Gastroesophageal sphincter (tissue), 4 donors: ENCODE data around the gene RABGEF1. TPM values are rescaled to one million over a fixed set of nuclear protein-coding genes. Genes with fewer than 3 reads are reported as not detected.
"Not testable (repeated sequence)": the region's sequence is repeated elsewhere in the genome, so short reads cannot be mapped to it uniquely, and the experiment has no call there.

Experiments used
- ATAC-seq: fragments of 150-250 bp; one replicate; pipeline ENCODE4 v1.9.1; 2016; ENCODE audit warnings: mild to moderate bottlenecking, moderate library complexity
- H3K27ac ChIP-seq, 4 donors: fragments of 200-600 bp; sonication (generic) in 3 of 4; 1 replicate in 3 of 4; 2 replicates in 1 of 4; pipeline ENCODE4 v1.5.1; 2016 to 2019
- H3K27me3 ChIP-seq: fragments of 200-600 bp; sonication (generic); one replicate; pipeline ENCODE4 v1.5.1; 2019
- H3K36me3 ChIP-seq, 2 donors: fragments of 200-600 bp; sonication (generic); one replicate each; pipeline ENCODE4 v1.5.1; 2019; ENCODE audit warnings: control low read depth in 1 of 2
- H3K4me1 ChIP-seq, 3 donors: fragments of 200-600 bp; sonication (generic); 1 replicate in 2 of 3; 2 replicates in 1 of 3; pipeline ENCODE4 v1.5.1; 2016 to 2019; ENCODE audit warnings: control low read depth in 2 of 3
- H3K4me3 ChIP-seq, 2 donors: fragments of 200-600 bp; sonication (generic); one replicate each; pipeline ENCODE4 v1.5.1; 2019; ENCODE audit warnings: mild to moderate bottlenecking in 1 of 2, moderate library complexity in 1 of 2
- H3K9me3 ChIP-seq, 3 donors: fragments of 200-600 bp; sonication (generic); one replicate each; pipeline ENCODE4 v1.5.1; 2017 to 2019; ENCODE audit warnings: control low read depth in 2 of 3
- CTCF ChIP-seq, 4 experiments: fragments of 200-600 bp in 2 of 4; fragments of 450-650 bp in 2 of 4; sonication (generic) in 1 of 4; IDR thresholded peaks; one replicate each; pipeline ENCODE4 v1.5.1; 2017 to 2019; ENCODE audit warnings: antibody characterized with exemption in 4 of 4, mild to moderate bottlenecking in 2 of 4, moderate library complexity in 2 of 4
- EP300 ChIP-seq: sonication (generic); formaldehyde crosslinking; IDR thresholded peaks from one replicate; pipeline ENCODE4 v1.6.1; 2017; ENCODE audit warnings: antibody characterized with exemption, mild to moderate bottlenecking
- POLR2A ChIP-seq, 2 donors: fragments of 450-650 bp; IDR thresholded peaks; one replicate each; pipeline ENCODE4 v1.6.1; 2017; ENCODE audit warnings: antibody characterized with exemption in 2 of 2, mild to moderate bottlenecking in 2 of 2, moderate library complexity in 1 of 2
- POLR2AphosphoS5 ChIP-seq: sonication (generic); formaldehyde crosslinking; IDR thresholded peaks from one replicate; pipeline ENCODE4 v1.6.1; 2017; ENCODE audit warnings: antibody characterized with exemption
- WGBS, 2 donors: methylation state at CpG; one replicate each; pipeline ENCODE4 v1.1.5; 2018; ENCODE audit warnings: low coverage in 1 of 2; 5-methylcytosine and 5-hydroxymethylcytosine counted together
- total RNA-seq, 4 donors: library from RNA; depleted of rRNA; stranded (reverse); fragments of >200 nt; gene quantifications; one replicate each; pipeline ENCODE4 v1.1.0, GENCODE V29; 2016

Gene RABGEF1
- total RNA-seq, 4 donors from 2014 or later: 37.8 to 59.9 (median 39.8) TPM

GRCh38 chr7:66754541-66754940 is 14.0 kb downstream of the RABGEF1 start:
- 94 to 96% methylated on average over 4 of the region's 4 CpGs for WGBS, 2 donors
- H3K27me3 ChIP-seq: no peaks in the 10 kb centered on the region

DNA sequence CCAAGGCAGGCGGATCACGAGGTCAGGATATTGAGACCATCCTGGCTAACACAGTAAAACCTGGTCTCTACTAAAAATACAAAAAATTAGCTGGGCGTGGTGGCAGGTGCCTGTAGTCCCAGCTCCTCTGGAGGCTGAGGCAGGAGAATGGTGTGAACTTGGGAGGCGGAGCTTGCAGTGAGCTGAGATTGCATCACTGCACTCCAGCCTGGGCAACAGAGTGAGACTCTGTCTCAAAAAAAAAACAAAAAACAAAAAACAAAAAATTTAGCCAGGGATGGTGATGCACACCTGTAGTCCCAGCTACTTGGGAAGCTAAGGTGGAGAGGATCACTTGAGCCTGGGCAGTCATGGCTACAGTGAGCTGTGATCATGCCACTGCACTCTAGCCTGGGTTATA is 14.5 kb downstream of the RABGEF1 start:
- not testable (repeated sequence) for ATAC-seq, H3K27me3 ChIP-seq, H3K36me3 ChIP-seq, H3K9me3 ChIP-seq, H3K4me3 ChIP-seq, H3K27ac ChIP-seq
- H3K4me1 ChIP-seq: peaks cover 0 to 30% (median 0%) of the 10 kb centered on the region in 3 donors
- 100% methylated on average over 4 of the region's 4 CpGs; no CpG with 5 or more reads in 1 of the 2 donors for WGBS, 2 donors

More at GRCh38 chr7:66754541-66754940, 14.0 kb downstream of the RABGEF1 start:
- TF ChIP-seq EP300: no peak
- TF ChIP-seq POLR2A (IDR thresholded peaks at IDR 0.05): no peak
- TF ChIP-seq POLR2AphosphoS5: no peak
- TF ChIP-seq CTCF (IDR thresholded peaks at IDR 0.05): no peak
- no peak for ATAC-seq
- Histone ChIP-seq H3K4me1 (peaks cover 0 to 34% (median 0%) of the 10 kb centered on the region in 3 donors), H3K4me3 (no peak overlapping the region), H3K27ac (no peak overlapping the region), H3K9me3 (no peaks in the 10 kb centered on the region), H3K36me3 (no peaks in the 10 kb centered on the region)

DNA sequence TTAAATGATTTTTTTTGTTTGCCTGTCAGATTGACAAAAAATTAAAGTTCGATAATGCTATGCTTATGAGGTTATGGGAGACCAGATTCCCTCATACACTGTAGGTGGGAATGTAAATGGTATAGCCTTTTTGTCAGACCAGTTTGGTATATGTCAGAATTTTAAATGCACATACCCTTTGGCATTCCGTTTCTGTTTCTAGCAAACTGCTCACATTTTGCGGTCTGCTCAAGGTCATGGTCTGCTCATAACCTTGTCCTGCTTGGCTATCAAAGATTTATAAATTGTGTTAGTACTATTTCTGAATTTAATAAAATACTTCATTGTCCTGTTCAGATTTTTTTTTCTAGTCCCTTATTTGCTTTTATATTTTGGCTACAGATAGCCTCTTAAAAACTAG is 15.7 kb downstream of the RABGEF1 start:
- not testable (repeated sequence) for H3K27ac ChIP-seq, H3K9me3 ChIP-seq, ATAC-seq, H3K27me3 ChIP-seq, H3K4me3 ChIP-seq, H3K36me3 ChIP-seq
- WGBS, 2 donors: 71 to 72% methylated on average over 2 to 3 of the region's 3 CpGs
- H3K4me1 ChIP-seq: peaks cover 0 to 24% (median 0%) of the 10 kb centered on the region in 3 donors

GRCh38 chr7:66756889-66757288 is 16.4 kb downstream of the RABGEF1 start:
- Histone ChIP-seq H3K27me3 (no peaks in the 10 kb centered on the region), H3K36me3 (no peaks in the 10 kb centered on the region), H3K4me1 (peaks cover 0 to 24% (median 0%) of the 10 kb centered on the region in 3 donors), H3K27ac (no peak overlapping the region), H3K4me3 (no peak overlapping the region), H3K9me3 (no peaks in the 10 kb centered on the region)
- ATAC-seq: no peak
- TF ChIP-seq CTCF (IDR thresholded peaks at IDR 0.05) (no peak), POLR2AphosphoS5 (no peak), POLR2A (IDR thresholded peaks at IDR 0.05) (no peak), EP300 (no peak)

DNA sequence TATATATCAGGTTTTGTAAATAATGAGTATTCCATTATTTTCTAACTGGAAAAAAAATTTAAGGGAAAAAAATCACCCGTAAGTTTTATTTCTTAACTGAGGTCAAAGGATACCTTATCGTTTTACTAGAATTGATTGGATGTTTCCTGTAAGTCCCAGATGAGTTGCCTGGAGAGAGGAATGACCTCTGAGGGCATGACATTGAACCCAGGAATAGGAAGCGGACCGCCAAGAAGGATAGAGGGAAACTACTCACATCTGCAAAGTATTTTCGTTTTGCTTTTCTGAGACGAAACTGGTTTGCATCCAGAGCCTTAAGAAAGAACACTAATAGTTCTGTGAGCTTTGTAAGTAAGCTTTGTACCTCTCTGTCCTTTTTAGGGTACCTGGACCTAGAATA is 17.4 kb downstream of the RABGEF1 start:
- 72 to 86% methylated on average over 6 of the region's 6 CpGs for WGBS, 2 donors
- Histone ChIP-seq H3K4me3 (no peak overlapping the region), H3K36me3 (no peaks in the 10 kb centered on the region), H3K27me3 (no peaks in the 10 kb centered on the region), H3K27ac (no peak overlapping the region), H3K4me1 (peaks cover 0 to 20% (median 0%) of the 10 kb centered on the region in 3 donors), H3K9me3 (no peaks in the 10 kb centered on the region)
- TF ChIP-seq CTCF (IDR thresholded peaks at IDR 0.05): no peak
- no peak for TF ChIP-seq POLR2AphosphoS5
- TF ChIP-seq EP300: no peak
- TF ChIP-seq POLR2A (IDR thresholded peaks at IDR 0.05): no peak
- no peak for ATAC-seq

- no peak overlapping the region for H3K27ac ChIP-seq
- TF ChIP-seq POLR2A (IDR thresholded peaks at IDR 0.05) (no peak), EP300 (no peak)
Measured at GRCh38 chr7:66758950-66759628, 18.6 kb downstream of the RABGEF1 start.

DNA sequence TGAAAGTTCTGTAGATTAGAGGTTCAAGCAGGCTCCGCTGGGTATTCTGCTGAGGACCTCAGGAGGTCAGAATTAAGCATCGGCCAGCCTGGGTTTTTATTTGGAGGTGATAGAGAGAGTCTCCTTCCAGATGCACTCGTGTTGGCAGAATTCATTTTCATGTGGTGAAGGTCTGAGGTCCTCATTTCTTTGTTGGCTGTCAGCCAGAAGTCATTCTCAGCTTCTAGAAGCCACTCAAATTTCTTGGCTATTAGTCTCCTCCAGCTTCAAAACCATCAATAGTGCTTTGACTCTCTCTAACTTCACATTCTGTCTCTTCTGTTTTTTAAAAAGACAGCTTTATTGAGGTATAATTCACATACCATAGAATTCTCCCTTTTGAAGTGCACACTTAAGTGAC is 22.6 kb downstream of the RABGEF1 start:
- H3K36me3 ChIP-seq, ATAC-seq, H3K4me3 ChIP-seq, H3K9me3 ChIP-seq, H3K27ac ChIP-seq, H3K4me1 ChIP-seq, H3K27me3 ChIP-seq: not testable (repeated sequence)
- 80 to 89% methylated on average over 1 of the region's 3 CpGs for WGBS, 2 donors

More at GRCh38 chr7:66758950-66759628, 18.6 kb downstream of the RABGEF1 start:
- ATAC-seq: no peak
- Histone ChIP-seq H3K4me3 (no peak overlapping the region), H3K9me3 (no peaks in the 10 kb centered on the region), H3K36me3 (no peaks in the 10 kb centered on the region), H3K4me1 (peaks cover 0 to 18% (median 0%) of the 10 kb centered on the region in 3 donors), H3K27me3 (no peaks in the 10 kb centered on the region)
- WGBS, 2 donors: 72 to 86% methylated on average over 4 to 9 of the region's 9 CpGs

DNA sequence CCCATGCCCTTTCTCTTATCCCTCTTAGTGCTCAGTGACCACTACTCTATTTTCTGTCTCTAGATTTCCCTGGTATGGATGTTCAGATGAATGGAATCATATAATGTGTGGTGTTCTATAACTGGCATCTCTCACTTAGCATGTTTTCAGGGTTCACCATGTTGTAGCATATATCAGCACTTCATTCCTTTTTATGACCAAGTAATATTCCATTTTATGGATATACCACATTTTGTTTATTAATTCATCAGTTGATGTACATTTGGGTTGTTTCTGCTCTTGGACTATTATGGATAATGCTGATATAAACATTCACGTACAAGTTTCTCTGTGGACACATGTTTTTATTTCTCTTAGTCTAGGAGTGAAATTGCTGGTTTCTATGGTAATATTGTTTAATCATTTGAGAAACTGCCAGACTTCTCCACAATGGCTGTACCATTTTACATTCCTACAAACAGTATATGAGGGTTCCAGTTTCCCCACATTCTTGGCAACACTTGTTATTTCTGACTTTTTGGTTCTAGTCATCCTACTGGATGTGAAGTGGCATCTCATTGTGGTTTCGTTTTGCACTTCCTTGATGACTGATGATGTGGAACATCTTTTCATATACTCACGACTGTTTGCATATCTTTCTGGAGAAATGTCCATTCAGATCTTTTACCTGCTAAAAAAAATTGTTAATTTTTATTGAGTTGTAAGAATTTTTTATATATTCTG is 23.3 kb downstream of the RABGEF1 start:
- H3K9me3 ChIP-seq, H3K4me3 ChIP-seq, ATAC-seq, H3K4me1 ChIP-seq, H3K27me3 ChIP-seq, H3K27ac ChIP-seq, H3K36me3 ChIP-seq: not testable (repeated sequence)
- WGBS, 2 donors: 69 to 83% methylated on average over 3 of the region's 3 CpGs

DNA sequence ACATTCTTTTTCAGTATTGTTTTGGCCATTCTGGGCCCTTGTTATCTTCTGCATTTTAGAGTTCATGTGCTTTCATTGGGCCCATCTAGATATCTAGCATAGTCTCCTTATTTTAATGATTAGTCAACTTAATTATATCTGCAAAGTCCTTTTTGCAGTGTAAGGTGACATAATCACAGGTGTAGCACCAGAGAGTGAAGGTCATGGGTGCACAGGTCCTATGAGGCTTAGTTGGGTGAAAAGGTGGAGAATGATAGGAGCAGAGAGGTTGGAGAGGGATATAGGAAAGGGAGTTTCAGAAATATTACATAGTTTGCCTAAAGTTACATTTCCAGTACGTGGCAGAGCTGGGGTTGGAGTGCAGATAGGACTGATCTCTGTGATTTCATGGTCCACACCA is 24.4 kb downstream of the RABGEF1 start:
- not testable (repeated sequence) for H3K4me3 ChIP-seq, H3K27ac ChIP-seq, H3K27me3 ChIP-seq, H3K36me3 ChIP-seq, H3K9me3 ChIP-seq, ATAC-seq
- peaks cover 4 to 15% (median 4%) of the 10 kb centered on the region in 3 donors for H3K4me1 ChIP-seq
- 67% methylated on average over 1 of the region's 1 CpG; no CpG with 5 or more reads in 1 of the 2 donors for WGBS, 2 donors
